ENCODE data around the gene PAX6.

The PAX6 gene

DNA sequence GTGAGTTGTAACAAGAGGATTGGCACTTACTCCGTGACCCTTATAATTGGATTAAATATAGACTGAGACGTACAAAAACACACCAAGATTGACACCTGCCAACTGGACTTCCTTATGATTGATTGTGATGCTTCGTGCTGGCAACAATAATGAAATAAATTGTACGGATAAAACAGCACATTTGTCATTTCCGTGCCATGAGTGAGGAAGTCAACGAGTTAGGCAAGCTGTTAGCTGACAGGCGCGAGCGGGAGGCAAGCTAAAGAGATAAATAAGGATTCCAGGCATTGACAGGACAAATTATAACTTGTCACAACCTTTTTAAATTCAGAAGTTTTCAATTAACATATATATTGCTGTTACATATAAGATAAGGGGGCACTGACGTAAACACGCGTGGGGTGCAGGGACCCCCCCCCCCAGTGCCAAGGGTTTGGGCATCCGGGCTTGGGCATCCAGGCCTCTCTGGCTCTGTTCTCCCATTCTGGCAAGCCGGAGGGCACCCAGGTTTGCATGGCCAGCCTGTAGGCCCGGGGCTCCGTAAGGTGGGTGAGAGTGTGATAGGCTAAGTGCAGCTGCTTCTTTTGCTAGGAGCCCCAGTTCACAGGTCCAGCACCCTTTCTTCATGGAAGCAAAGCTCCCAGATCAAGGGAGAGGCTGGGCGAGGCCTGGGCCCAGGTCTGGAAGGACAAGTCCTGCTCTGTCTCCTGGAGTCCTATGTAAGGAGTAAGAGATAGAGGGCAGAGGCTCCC, 11.2 kb upstream of the PAX6 start:
- DNase-seq = no peak

DNA sequence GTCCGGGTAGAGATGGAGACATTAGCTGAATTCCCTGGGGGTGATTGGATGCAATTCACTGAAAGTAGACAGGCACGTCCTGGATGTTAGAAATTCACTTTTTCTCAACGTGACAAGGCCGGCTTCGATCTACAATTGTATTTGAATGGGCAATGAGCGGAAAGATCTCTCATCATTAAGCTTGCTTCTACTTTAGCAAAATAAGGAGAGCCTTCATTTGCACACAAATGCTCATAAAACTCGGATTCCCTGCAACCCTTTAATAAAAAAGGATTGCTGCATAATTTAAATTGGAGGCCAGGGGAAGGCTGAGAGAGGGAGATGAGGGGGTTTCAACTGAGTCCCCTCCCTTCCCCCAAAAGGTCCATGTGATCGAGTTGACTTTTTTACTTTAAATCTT, 10.6 kb upstream of the PAX6 start:
- no peak for DNase-seq

DNA sequence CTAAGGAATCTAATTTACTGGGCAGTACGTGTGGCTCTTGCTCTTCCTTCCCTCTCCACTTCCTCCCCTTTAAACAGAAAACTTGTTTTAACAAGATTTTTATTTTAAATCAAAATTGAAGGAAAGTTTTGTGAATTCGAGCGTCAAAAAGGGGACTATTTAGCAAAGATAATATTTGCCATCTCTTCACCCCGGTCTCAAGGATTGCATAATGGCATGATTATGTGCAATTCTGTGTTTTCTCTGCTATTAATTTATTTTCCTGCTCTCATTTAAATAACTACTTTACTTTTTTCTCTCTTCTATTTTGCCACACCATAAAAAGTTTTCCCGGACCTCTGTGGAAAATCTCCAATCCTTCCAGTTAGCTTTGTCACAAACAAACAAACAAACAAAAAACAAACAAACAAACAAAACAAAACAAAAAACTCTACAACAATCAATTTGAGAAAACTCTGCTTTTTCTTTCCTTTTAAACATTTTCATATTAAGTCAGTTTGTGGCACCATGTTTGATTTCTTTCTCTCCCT, 10.2 kb upstream of the PAX6 start:
- DNase-seq = no peak

DNA sequence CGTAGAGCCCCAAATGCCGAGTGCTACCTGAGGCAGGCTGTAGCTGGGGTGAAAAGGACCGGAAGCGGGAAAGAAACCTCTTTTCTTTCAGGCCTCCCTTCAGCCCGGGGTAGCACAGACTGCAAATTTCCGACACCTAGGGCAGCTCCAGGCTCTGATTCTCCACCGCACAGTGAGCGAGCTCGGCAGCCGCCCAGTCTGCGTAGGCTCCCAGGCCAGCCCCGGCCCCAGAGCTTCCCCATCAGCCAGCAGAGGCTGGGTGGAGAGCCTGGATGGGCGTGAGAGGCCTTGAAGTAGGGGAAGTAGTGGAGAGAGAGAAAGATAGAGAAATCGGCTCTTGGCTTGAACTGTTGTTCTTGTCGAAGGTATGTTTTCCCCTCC, 9.3 kb upstream of the PAX6 start:
- DNase-seq = no peak

DNA sequence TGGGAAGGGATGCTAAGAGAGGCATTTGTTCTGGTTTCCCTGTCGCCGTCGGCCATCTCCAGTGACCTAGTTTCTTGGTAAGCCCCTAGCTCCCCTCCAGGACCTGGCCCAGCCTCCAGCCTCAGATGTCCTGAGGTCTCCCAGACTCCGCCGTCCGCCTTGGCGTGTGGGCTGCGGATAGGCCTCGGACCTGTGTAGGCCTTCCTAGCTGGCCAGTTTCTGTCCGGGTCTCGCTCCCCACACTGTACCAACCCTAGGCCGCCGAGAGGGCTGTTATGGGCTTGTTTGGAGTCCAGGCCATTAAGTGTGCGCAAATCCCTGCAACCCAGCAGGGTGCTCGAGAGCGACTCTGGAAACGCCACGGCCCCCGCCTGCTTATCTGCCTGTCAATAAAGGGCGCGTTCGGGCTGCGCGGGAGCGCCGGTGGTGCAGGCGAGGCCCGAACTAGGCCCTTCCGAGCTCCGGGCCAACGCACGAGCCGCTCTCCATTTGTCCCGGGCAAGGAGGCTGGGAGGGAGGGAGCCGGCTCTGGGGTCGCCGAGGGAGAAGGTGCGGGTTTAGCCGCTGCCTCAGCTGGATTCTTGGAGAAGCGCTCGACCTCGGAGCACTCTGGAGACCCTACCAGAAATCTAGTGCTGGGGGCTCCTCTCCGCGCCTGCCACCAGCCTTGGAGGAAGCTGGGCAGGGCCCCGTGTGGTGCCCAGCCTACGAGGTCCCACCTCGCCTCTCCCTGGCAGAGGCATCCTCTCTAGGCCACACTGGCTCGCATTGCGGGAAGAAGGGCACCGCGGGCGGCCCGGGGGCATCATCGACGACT, 8.7 kb upstream of the PAX6 start:
- no peak for DNase-seq

DNA sequence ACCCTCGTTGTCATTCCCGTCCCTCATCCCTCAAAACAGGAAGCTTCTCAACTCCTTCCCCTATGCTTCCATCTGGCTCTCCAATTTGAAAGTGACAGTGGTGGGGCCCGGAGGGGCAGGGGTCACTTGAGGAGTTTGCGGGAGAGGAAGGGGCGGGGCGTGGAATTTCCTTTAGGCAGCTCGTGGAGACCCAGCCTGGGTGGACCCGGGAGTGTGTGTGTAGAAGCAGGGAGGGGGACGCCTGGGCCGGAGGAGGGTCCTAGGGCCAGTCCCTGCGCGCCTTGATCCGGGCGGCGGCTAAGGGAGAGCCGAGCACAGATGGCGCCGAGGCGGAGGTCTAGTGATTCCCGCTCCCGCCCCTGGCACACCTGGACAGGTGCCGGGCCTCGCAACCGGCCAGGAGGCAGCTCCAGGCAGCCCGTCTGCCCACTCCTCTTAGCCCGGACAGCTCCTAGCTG, 7.8 kb upstream of the PAX6 start:
- DNase-seq = no peak

DNA sequence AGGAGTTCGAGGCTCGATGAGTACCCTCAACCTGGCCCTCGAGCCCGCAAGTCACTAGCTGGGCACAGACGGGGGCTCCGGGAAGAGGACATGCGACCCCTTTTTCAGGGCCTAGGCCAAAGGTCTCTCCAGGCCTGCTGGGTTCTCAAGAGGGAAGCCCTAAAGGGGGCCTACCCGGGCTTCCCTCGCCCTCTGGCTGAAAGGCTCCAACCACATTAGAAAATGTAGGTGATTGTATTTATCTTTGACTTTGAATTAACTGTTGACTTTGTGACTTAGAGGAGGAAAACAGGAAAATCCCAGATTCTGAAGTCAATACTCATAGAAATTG, 7.3 kb upstream of the PAX6 start:
- no peak for DNase-seq

DNA sequence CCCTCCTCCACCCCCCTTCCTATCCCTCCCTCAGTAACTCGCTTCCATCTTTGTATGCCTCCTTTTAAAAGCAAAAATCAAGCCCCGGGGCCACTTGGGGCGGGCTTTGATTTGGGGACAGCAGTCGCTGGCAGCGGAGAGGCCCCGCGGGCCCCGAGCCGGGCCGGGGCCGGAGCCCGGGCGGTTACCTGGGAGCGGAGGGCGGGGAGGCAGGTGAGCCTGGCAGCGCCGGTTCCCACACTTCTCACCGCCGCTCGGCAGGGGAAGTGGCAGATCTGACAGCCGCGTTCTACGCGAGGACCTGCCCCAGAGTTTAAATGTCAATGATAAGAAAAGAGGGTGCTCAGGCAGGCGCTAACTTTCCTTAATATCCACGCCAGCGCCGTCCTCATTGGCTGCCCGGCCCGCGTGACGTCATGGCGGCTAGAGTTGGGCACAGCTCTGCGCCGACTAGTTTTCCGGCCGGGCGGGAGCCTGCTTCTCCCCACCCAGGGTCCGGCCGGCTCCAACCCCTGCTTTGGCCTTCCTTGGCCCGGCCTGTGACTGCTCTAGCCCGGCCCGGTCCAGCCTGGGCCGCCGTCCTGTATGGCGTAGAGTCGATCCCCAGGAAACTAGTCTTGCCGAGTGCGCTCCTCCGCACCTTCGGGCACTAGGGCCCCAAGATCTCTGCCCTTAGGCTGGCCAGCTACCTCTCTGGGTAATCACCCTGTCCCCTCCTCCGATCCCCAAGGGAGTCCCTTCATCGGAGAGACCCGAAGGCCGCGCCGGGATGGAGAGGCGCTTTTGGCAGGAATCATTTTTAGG, 6.7 kb upstream of the PAX6 start:
- DNase-seq = no peak

DNA sequence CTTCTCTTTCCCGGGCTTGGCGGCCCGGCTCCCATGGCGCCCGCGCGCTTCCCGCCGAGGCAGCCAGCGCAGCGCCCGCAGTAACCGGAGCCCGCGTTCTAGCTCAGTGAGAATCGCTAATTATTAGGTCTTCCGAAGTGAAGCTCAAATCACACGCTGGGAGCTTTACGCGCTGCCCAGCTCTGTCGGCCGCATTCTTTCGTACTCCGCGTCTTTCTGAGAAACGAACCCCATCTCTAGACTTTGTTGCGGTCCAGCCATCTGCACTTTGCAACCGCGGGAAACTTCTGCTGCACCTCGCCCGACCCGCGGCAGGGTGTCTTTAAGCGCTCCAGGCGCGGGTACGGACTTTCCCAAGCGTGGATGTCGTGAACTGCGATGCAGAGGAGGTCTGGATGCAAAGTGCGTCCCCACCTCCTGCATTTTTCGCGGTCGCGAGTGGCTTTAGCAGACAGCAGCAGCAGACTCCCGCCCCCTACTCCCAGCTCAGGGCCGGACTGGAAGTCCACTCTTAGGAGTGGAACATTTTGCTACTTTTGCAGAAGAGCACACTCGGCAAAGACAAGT, 6.0 kb upstream of the PAX6 start:
- DNase-seq = no peak

DNA sequence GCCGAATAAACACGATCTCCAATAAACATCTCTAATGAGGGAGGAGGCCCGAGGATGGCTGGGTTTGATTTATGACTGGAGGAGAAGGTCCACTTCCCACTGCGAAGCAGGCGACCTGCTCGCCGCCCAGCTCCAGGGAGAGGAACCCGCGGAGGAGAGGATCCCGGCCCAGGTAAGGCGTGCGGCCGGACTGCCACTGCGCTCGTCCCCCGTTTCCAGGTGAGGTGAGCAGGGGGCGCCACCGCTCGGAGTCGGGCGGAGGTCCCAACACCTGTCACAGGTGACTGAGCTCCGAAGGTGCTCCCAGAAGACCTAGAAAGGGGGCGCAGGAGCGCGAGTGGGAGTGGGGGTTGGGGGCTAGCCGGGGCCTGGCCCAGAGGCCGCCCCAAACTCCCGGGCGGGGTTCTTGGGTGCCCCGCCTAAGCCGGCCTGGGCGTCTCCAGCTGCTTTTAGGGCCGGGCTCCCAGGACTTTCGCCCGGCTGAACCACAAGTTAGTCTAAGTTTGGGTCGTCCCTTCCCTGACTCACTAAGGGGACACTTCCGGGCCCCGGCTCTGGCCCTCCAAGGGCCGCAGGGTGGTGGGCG, 5.4 kb upstream of the PAX6 start:
- DNase-seq = no peak

DNA sequence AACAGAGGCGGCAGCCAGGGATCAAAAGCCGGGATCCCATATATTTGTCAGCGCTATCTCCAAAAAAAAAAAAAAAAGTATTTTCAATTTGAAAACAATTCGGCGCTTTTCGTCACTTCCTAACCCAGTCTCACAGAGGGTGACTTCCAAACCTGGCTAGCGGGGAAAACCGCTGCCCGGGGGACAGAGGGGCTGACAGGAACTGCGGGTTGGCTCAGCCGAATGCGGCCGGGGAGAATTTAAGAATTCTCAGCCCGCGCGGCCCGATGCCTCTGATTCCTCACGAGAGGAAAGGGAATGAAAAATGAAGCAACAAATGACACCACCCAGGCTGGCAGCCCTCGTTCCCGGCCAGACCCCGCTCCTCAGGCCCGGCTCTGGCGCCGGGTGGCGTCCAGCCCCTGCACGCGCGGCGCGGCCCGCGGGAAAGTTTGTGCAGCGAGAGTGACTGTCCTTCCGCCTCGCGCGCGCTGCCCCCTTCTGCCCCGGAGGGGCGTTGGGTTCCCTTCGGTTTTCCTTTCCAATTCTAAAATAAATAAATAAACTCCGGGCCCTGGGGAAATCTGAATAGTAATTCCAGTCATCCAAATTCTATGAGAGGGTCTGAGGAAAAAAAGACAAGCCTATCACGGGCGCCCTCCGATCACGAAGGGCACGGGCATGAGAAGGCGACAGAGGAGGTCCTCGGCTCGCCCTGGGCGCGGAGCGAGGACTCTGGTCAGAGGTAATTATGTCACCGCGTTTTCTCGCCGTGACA, 4.8 kb upstream of the PAX6 start:
- no peak for DNase-seq

DNA sequence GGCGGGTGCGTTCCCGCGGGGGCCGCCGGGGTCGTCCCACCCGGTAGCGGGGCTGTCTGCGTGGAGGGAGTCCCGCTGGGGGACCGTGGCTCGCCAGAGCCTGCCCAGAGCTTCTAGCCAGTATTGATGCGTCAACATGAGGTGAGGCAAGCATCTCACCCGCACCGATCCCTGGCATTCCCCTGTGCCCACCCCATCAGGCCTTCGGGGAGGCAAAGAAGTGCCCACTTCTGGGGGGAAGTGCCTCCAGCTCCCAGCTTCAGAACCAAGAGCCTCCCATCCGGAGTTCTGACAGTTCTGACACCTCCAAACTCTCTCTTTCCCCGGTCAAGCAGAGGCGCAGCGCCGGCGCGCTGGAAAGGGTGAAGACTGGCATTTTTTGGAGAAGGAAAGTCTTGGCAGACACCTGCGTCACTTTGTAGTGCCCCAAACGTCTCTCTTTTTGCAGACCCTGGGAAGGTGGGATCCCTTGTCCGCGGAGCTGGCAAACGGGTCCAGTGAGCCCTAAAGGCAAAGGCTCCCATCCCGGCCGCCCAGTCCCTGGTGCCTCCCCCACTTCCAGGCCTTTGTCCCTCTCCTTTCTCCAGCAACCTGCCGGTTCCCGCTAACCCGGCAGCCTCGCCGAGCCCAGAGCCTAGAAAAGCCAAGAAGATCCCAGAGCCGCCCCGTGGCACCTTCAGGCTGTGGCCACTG, 3.2 kb upstream of the PAX6 start:
- DNase-seq = no peak

DNA sequence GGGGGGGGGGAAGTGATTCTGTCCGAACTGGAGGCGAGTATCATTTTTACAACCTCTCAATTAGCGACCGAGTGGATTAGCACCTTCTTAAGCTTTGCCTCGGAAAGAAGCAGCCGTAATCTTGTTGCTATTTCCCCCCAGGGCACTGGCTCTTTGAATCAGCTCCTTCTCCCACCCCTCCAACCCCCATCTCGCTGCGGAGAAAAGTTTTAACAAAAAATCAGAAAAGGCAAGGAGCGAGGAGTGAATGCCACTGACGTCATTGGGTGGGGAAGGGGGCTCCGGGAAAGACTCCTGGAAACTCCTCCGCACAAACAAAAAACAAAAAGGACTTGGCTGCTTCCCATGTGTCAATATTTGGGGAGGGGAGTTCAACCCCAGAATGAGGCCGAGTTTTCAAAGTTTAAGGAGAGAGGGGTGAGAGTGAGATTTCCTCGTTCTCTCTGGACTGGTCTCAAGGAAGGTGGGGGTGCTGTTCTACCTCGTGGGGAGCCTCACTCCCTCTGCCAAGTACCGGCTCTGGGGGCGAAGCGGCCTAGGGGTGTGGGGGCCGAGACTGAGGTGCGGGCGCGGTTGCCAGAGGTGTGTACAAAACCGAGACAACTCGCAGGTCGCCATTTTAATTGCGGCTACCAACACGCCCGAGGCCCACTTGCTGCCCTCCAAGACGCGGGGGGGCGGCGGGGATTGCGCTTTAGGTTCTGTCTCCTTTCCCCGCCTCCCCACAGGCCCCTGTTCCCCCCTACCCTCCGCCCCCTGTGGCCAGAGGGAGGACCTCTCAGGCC, 2.5 kb upstream of the PAX6 start:
- no peak for DNase-seq

DNA sequence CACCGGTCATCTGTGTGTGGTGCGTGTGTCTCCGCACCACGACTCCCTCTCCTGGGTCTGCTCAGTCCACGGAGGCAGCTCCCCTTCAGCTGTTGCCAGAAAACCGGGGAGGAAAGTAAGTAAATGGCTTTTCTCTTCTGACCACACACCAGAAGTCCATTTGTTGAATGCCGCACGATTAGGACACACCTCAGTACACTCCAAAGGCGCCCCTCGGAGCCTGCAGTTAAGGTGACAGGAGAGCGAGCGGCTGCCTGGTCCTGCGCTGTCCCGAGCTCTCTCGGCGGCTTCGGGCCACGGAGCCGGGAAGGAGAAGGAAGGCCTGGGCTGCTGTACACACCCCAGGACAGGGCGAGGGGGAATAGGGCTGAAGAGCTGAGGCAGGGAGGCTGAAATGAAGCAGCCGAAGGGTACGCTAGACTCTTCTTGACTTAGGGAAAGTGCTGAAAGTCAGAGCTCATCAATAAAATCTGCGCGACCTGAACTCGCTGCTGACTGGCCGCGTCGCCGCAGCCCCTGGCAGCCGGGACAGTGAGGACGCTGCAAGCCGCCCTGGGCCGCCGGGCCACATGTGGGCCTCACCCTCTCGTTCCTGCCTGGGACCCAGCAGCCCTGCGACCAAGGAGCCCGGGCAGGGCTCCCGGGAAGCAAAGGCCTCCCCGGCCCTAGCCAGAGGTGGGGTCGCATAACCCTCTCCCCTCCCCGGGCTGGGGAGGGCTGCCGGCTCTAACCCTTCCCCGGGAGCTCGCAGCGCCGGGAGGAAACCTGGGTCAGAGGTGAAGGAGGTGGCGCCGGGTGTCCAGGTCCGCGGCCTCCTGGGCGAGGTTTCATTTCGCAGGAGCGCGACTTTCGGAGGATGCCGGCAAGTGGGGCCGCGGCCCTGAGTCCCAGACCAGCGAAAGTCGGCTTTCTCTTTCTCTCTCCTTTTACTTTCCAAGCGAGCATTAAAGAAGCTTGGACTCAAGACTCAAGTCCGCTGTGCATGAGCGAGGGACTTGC, 1.6 kb upstream of the PAX6 start:
- DNase-seq = no peak

DNA sequence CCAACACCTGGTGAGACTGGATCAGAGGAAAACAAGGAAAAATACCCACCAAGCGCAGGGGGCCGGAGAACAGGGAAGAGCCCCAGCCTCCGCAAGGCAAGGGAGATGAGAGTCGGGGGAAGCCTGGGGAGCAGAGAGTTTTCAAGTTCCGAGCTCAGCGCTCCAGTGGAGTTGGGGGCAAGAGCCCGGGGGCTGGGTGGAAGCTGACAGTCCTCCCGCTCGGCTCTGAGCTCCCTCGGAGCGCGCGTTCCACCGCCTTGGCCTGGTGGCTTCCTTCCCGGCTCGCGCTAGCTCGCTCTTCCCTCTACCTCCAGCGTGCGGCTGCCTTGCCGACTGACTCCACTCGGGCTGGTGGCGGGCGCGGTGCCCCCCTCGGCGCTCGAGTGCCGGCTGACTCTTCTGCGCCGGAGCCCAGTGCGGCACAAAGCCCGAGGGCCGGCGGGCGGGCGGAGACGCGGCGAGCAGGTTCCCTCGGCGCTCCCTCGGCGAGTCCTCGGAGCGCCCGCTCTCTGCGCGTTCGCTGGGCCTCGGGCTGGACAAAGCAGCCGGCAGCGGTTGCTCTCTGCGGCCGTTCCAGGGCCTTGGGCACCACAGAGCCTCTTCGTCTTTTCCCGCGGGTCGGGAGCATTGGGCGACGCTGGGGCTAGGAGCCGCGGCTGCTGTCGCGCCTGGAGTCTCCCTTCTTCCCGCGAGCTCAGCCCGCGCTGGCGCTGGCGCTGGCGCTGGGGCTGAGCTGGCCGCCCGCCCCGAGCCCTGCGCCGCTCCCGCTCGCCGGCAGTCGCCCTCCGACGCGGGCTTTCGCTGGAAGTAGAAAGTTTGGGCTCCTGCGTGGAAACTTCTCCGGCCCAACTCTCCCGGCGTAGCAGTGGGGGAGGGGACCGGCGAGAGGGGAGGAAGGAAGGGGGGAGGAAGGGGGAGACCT, 1.0 kb downstream of the PAX6 start:
- no peak for DNase-seq

DNA sequence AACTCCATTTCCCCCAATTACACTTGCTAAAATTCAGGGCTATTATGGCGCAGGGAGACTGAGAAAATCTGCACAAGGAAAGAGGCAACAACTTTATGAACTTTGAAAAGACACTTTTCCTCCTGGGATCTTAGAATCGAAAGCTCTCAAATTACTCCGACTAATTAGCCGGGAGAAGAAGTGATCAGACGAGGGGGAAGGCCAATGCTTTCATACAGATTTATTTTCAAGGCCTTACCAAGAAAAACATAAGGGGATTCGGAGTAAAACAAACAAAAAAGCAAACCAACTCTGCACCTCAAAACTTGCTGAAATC, 1.6 kb downstream of the PAX6 start:
- DNase-seq = no peak

DNA sequence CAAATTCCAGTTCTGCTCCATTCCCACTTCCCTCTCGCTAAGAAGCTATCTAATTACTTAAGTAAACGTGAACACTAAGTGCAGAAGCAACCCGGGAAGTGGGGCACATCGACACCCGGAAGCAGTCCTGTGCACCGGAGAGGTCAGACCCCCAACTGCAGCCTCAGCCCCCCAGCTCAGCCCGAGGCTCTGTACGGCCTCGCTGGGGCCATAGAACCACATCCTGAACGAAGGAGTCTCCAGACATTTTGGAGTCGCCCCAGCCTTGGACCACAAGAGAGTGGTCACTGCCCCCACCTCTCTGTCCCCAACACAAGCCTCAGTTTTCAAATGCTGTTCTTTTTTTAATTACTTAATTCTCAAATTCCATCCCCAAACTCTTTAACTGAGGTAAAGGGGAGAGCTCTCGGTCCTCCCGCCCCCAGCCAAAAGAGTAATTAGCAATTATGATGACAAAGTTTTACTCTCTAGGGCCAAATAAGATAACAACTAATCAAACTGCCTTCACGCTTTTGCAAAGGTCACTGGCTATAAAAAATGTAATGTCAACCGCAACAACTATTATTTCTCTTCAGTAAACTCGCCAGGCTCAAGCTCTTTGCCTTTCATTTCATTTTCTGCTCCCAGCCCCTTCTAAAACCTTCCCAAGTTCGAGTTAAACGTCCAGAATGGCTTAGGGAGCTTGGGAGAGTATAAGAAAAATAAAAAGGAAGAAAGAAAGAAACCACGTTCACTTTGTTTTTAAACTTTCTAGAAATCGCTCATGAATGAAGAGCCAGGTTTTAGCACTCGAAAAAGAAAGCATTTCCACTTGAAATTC, 2.2 kb downstream of the PAX6 start:
- no peak for DNase-seq
